HEK293 (cell line): ENCODE measurements around the gene RMND5B.

Source experiments
- OSR2 ChIP-seq: fragments of 450-650 bp; formaldehyde crosslinking; IDR thresholded peaks from 2 replicates; pipeline ENCODE4 v1.5.1; 2016; ENCODE audit warnings: missing biosample characterization, missing genetic modification characterization
- ZFP3 ChIP-seq: fragments of 450-650 bp; formaldehyde crosslinking; IDR thresholded peaks from 2 replicates; pipeline ENCODE4 v1.5.1; 2016; ENCODE audit warnings: low read depth, missing biosample characterization, missing genetic modification characterization
- ZNF121 ChIP-seq: fragments of 450-650 bp; formaldehyde crosslinking; IDR thresholded peaks from 2 replicates; pipeline ENCODE4 v1.5.1; 2016; ENCODE audit warnings: missing biosample characterization, missing genetic modification characterization
- ZNF175 ChIP-seq: fragments of 450-650 bp; formaldehyde crosslinking; IDR thresholded peaks from 2 replicates; pipeline ENCODE4 v1.5.1; 2016; ENCODE audit warnings: missing biosample characterization, missing genetic modification characterization
- ZNF549 ChIP-seq: fragments of 450-650 bp; IDR thresholded peaks from 2 replicates; pipeline ENCODE4 v1.5.1; 2018; ENCODE audit warnings: missing biosample characterization, missing genetic modification characterization, mild to moderate bottlenecking, inconsistent platforms, moderate library complexity
- ZNF561 ChIP-seq: fragments of 450-650 bp; IDR thresholded peaks from 2 replicates; pipeline ENCODE4 v1.5.1; 2018; ENCODE audit warnings: missing biosample characterization, missing genetic modification characterization, borderline replicate concordance
- ZNF624 ChIP-seq: fragments of 450-650 bp; formaldehyde crosslinking; IDR thresholded peaks from 2 replicates; pipeline ENCODE4 v1.5.1; 2017; ENCODE audit warnings: missing biosample characterization, missing genetic modification characterization
- TF ChIP-seq, protein P1 (sequence below): fragments of 450-650 bp; formaldehyde crosslinking; IDR thresholded peaks from 2 replicates; pipeline ENCODE4 v1.5.1; 2016; ENCODE audit warnings: missing biosample characterization, missing genetic modification characterization
- TF ChIP-seq, protein P2 (sequence below): fragments of 450-650 bp; formaldehyde crosslinking; IDR thresholded peaks from 2 replicates; pipeline ENCODE4; 2016; ENCODE audit warnings: missing biosample characterization, missing genetic modification characterization
- TF ChIP-seq, protein P3 (sequence below): fragments of 450-650 bp; formaldehyde crosslinking; IDR thresholded peaks from 2 replicates; pipeline ENCODE4 v1.5.1; 2016; ENCODE audit warnings: missing biosample characterization, missing genetic modification characterization
- TF ChIP-seq, protein P4 (sequence below): fragments of 450-650 bp; formaldehyde crosslinking; IDR thresholded peaks from 2 replicates; pipeline ENCODE4 v1.5.1; 2016; ENCODE audit warnings: missing biosample characterization, missing genetic modification characterization, low read depth

DNA sequence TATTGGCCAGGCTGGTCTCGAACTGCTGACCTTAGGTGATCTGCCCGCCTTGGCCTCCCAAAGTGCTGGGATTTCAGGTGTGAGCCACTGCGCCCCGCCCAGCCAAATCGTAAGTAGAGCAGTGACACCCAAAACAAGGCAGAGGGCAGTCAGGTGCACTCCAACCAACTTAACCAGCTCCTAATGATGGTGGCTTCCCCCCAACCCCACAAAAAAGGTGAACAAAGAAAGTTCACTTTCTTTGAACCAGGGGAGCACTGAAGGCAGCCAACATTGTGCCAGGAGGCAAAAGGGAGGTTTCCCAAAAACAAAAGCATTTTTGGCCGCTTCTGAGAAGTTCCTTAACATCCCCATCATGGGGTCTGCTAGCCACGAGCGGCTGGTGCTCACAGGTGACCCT is 46.8 kb downstream of the RMND5B start:
- TF ChIP-seq, protein P1, sequence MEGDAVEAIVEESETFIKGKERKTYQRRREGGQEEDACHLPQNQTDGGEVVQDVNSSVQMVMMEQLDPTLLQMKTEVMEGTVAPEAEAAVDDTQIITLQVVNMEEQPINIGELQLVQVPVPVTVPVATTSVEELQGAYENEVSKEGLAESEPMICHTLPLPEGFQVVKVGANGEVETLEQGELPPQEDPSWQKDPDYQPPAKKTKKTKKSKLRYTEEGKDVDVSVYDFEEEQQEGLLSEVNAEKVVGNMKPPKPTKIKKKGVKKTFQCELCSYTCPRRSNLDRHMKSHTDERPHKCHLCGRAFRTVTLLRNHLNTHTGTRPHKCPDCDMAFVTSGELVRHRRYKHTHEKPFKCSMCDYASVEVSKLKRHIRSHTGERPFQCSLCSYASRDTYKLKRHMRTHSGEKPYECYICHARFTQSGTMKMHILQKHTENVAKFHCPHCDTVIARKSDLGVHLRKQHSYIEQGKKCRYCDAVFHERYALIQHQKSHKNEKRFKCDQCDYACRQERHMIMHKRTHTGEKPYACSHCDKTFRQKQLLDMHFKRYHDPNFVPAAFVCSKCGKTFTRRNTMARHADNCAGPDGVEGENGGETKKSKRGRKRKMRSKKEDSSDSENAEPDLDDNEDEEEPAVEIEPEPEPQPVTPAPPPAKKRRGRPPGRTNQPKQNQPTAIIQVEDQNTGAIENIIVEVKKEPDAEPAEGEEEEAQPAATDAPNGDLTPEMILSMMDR = no peak
- TF ChIP-seq, protein P2, sequence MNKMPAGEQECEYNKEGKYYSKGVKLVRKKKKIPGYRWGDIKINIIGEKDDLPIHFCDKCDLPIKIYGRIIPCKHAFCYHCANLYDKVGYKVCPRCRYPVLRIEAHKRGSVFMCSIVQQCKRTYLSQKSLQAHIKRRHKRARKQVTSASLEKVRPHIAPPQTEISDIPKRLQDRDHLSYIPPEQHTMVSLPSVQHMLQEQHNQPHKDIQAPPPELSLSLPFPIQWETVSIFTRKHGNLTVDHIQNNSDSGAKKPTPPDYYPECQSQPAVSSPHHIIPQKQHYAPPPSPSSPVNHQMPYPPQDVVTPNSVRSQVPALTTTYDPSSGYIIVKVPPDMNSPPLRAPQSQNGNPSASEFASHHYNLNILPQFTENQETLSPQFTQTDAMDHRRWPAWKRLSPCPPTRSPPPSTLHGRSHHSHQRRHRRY (tag by site-specific recombination) = no peak
- no peak for TF ChIP-seq ZNF624 (tag by site-specific recombination)
- TF ChIP-seq, protein P3, sequence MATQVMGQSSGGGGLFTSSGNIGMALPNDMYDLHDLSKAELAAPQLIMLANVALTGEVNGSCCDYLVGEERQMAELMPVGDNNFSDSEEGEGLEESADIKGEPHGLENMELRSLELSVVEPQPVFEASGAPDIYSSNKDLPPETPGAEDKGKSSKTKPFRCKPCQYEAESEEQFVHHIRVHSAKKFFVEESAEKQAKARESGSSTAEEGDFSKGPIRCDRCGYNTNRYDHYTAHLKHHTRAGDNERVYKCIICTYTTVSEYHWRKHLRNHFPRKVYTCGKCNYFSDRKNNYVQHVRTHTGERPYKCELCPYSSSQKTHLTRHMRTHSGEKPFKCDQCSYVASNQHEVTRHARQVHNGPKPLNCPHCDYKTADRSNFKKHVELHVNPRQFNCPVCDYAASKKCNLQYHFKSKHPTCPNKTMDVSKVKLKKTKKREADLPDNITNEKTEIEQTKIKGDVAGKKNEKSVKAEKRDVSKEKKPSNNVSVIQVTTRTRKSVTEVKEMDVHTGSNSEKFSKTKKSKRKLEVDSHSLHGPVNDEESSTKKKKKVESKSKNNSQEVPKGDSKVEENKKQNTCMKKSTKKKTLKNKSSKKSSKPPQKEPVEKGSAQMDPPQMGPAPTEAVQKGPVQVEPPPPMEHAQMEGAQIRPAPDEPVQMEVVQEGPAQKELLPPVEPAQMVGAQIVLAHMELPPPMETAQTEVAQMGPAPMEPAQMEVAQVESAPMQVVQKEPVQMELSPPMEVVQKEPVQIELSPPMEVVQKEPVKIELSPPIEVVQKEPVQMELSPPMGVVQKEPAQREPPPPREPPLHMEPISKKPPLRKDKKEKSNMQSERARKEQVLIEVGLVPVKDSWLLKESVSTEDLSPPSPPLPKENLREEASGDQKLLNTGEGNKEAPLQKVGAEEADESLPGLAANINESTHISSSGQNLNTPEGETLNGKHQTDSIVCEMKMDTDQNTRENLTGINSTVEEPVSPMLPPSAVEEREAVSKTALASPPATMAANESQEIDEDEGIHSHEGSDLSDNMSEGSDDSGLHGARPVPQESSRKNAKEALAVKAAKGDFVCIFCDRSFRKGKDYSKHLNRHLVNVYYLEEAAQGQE = no peak
- TF ChIP-seq ZNF549 = no peak
- TF ChIP-seq ZFP3 (tag by site-specific recombination) = no peak
- no peak for TF ChIP-seq OSR2
- no peak for TF ChIP-seq ZNF175 (tag by site-specific recombination)
- no peak for TF ChIP-seq ZNF561
- TF ChIP-seq ZNF121 (tag by site-specific recombination) = no peak
- TF ChIP-seq, protein P4, sequence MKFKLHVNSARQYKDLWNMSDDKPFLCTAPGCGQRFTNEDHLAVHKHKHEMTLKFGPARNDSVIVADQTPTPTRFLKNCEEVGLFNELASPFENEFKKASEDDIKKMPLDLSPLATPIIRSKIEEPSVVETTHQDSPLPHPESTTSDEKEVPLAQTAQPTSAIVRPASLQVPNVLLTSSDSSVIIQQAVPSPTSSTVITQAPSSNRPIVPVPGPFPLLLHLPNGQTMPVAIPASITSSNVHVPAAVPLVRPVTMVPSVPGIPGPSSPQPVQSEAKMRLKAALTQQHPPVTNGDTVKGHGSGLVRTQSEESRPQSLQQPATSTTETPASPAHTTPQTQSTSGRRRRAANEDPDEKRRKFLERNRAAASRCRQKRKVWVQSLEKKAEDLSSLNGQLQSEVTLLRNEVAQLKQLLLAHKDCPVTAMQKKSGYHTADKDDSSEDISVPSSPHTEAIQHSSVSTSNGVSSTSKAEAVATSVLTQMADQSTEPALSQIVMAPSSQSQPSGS (tag by site-specific recombination) = no peak
